H9 (cell line): Measurements from ENCODE around the gene MEF2C. TPM values are rescaled to one million over a fixed set of nuclear protein-coding genes. Genes with fewer than 3 reads are reported as not detected.

Source experiments
- DNase-seq: peaks from one replicate; pipeline ENCODE4 v3.0.0-alpha.2; 2017
- H2AFZ ChIP-seq: one replicate; pipeline ENCODE4 v1.6.1; 2013; ENCODE audit warnings: mild to moderate bottlenecking, low read length, control low read depth, moderate library complexity
- H2AK5ac ChIP-seq: 2 replicates; pipeline ENCODE4 v1.6.1; 2013; ENCODE audit warnings: low read length, control low read depth, mixed read lengths; ENCODE audit not compliant: insufficient read length
- H2BK120ac ChIP-seq: one replicate; pipeline ENCODE4 v1.6.1; 2013; ENCODE audit warnings: low read depth, mild to moderate bottlenecking, low read length, control low read depth, inconsistent platforms; ENCODE audit not compliant: poor library complexity, severe bottlenecking
- H2BK12ac ChIP-seq: 2 replicates; pipeline ENCODE4 v1.6.1; 2013; ENCODE audit warnings: low read length, control low read depth, mixed read lengths, low read depth; ENCODE audit not compliant: insufficient read length
- H2BK15ac ChIP-seq: 2 replicates; pipeline ENCODE4 v1.6.1; 2013; ENCODE audit warnings: low read depth, low read length, control low read depth
- H2BK20ac ChIP-seq: one replicate; pipeline ENCODE4 v1.6.1; 2013; ENCODE audit warnings: low read depth, mild to moderate bottlenecking, low read length, control low read depth, inconsistent platforms; ENCODE audit not compliant: poor library complexity, severe bottlenecking
- H2BK5ac ChIP-seq: 2 replicates; pipeline ENCODE4 v1.6.1; 2013; ENCODE audit warnings: low read length, control low read depth, mixed read lengths; ENCODE audit not compliant: insufficient read length
- H3K14ac ChIP-seq: 2 replicates; pipeline ENCODE4 v1.6.1; 2013; ENCODE audit warnings: low read length, control low read depth; ENCODE audit not compliant: insufficient read depth
- H3K18ac ChIP-seq: 2 replicates; pipeline ENCODE4 v1.6.1; 2013; ENCODE audit warnings: low read depth, mild to moderate bottlenecking, mixed read lengths, low read length, control low read depth; ENCODE audit not compliant: insufficient read length
- H3K23ac ChIP-seq: 2 replicates; pipeline ENCODE4 v1.6.1; 2013; ENCODE audit warnings: low read length, control low read depth, mixed read lengths, low read depth; ENCODE audit not compliant: insufficient read length
- H3K23me2 ChIP-seq: 2 replicates; pipeline ENCODE4 v1.6.1; 2013; ENCODE audit warnings: low read depth, mild to moderate bottlenecking, mixed read lengths, low read length, control low read depth; ENCODE audit not compliant: insufficient read length, poor library complexity, severe bottlenecking
- H3K27ac ChIP-seq: 2 replicates; pipeline ENCODE4 v1.5.1; 2013; ENCODE audit warnings: low read length, control low read depth, mixed read lengths, low read depth; ENCODE audit not compliant: insufficient read length
- H3K27me3 ChIP-seq: 2 replicates; pipeline ENCODE4 v1.6.1; 2013; ENCODE audit warnings: low read length, control low read depth, inconsistent platforms; ENCODE audit not compliant: insufficient read depth
- H3K4ac ChIP-seq: 2 replicates; pipeline ENCODE4 v1.6.1; 2013; ENCODE audit warnings: low read depth, mild to moderate bottlenecking, control low read depth, inconsistent platforms, low read length, moderate library complexity
- H3K4me1 ChIP-seq: 2 replicates; pipeline ENCODE4 v1.6.1; 2013; ENCODE audit warnings: low read length, control low read depth, inconsistent platforms; ENCODE audit not compliant: insufficient read depth
- H3K4me2 ChIP-seq: 2 replicates; pipeline ENCODE4 v1.6.1; 2013; ENCODE audit warnings: low read length, control low read depth, mixed read lengths; ENCODE audit not compliant: insufficient read length, insufficient read depth
- H3K56ac ChIP-seq: 2 replicates; pipeline ENCODE4 v1.6.1; 2013; ENCODE audit warnings: low read depth, mild to moderate bottlenecking, mixed read lengths, low read length, control low read depth; ENCODE audit not compliant: insufficient read length
- H3K79me1 ChIP-seq: 2 replicates; pipeline ENCODE4 v1.6.1; 2013; ENCODE audit warnings: low read depth, mild to moderate bottlenecking, moderate library complexity, low read length, control low read depth, inconsistent platforms; ENCODE audit not compliant: insufficient read depth, poor library complexity, severe bottlenecking
- H3K79me2 ChIP-seq: 2 replicates; pipeline ENCODE4 v1.6.1; 2013; ENCODE audit warnings: low read length, control low read depth, inconsistent platforms; ENCODE audit not compliant: insufficient read depth
- H3K9ac ChIP-seq: 2 replicates; pipeline ENCODE4 v1.6.1; 2013; ENCODE audit warnings: low read length, control low read depth, mixed read lengths; ENCODE audit not compliant: insufficient read length; ENCODE audit errors: extremely low read depth
- H3K9me3 ChIP-seq: one replicate; pipeline ENCODE4 v1.6.1; 2013; ENCODE audit warnings: low read depth, low read length, inconsistent platforms; ENCODE audit not compliant: control insufficient read depth
- H3T11ph ChIP-seq: one replicate; pipeline ENCODE4 v1.6.1; 2013; ENCODE audit warnings: mild to moderate bottlenecking, low read length, control low read depth, inconsistent platforms
- H4K20me1 ChIP-seq: one replicate; pipeline ENCODE4 v1.6.1; 2013; ENCODE audit not compliant: control insufficient read depth, insufficient read length, insufficient read depth
- H4K5ac ChIP-seq: 2 replicates; pipeline ENCODE4 v1.6.1; 2013; ENCODE audit warnings: low read depth, mild to moderate bottlenecking, mixed read lengths, low read length, control low read depth; ENCODE audit not compliant: insufficient read length
- H4K8ac ChIP-seq: replicated peaks from 2 replicates; pipeline ENCODE4 v1.6.1; 2013; ENCODE audit warnings: low read length, control low read depth, mixed read lengths, low read depth; ENCODE audit not compliant: insufficient read length
- H4K91ac ChIP-seq: 2 replicates; pipeline ENCODE4 v1.6.1; 2013; ENCODE audit warnings: low read depth, mild to moderate bottlenecking, moderate library complexity, mixed read lengths, low read length, control low read depth; ENCODE audit not compliant: insufficient read length
- H3K27ac Mint-ChIP-seq, 3 experiments: 2 replicates in 2 of 3; 3 replicates in 1 of 3; pipeline ENCODE4 v1.8.0; 2020 to 2021; ENCODE audit warnings: mixed read lengths in 3 of 3, mild to moderate bottlenecking in 1 of 3, moderate library complexity in 1 of 3
- H3K27me3 Mint-ChIP-seq: 2 replicates; pipeline ENCODE4 v1.8.0; 2021; ENCODE audit warnings: low read depth, mild to moderate bottlenecking, moderate library complexity, mixed read lengths
- H3K36me3 Mint-ChIP-seq, 3 experiments: 2 replicates in 2 of 3; 3 replicates in 1 of 3; pipeline ENCODE4 v1.8.0; 2020 to 2021; ENCODE audit warnings: low read depth in 3 of 3, mixed read lengths in 3 of 3; ENCODE audit not compliant: insufficient read depth in 1 of 3
- H3K4me1 Mint-ChIP-seq, 2 experiments: 2 replicates each; pipeline ENCODE4 v1.8.0; 2020; ENCODE audit warnings: mixed read lengths in 2 of 2
- H3K4me3 Mint-ChIP-seq, 2 experiments: 2 replicates in 1 of 2; 3 replicates in 1 of 2; pipeline ENCODE4 v1.8.0; 2020 to 2021; ENCODE audit warnings: mild to moderate bottlenecking in 2 of 2, mixed read lengths in 2 of 2, moderate library complexity in 1 of 2
- H3K9me3 Mint-ChIP-seq, 2 experiments: 2 replicates in 1 of 2; 3 replicates in 1 of 2; pipeline ENCODE4 v1.8.0; 2020; ENCODE audit warnings: mild to moderate bottlenecking in 2 of 2, mixed read lengths in 2 of 2, moderate library complexity in 1 of 2
- CTCF ChIP-seq: fragments of 200-600 bp; sonication (generic); conservative IDR thresholded peaks from 3 replicates; pipeline ENCODE4 v1.8.0; 2021; ENCODE audit warnings: antibody characterized with exemption, mild to moderate bottlenecking
- WGBS: extraction: QIAGEN DNeasy Blood & Tissue Kit; methylation state at CpG from one replicate; pipeline ENCODE4 v1.1.7; 2013; ENCODE audit warnings: missing lambda C conversion rate, low lambda C conversion rate, mixed read lengths; ENCODE audit not compliant: insufficient read length; ENCODE audit errors: extremely low coverage; 5-methylcytosine and 5-hydroxymethylcytosine counted together
- total RNA-seq: library from RNA; stranded (reverse); gene quantifications from 2 replicates; pipeline ENCODE4 v1.2.1, GENCODE V29; 2021

MEF2C gene
- total RNA-seq, 1 experiment from 2014 or later: 0.11 TPM

- H3K23ac ChIP-seq: no peak overlapping the region
- no peak overlapping the region for H2BK20ac ChIP-seq
- H2BK120ac ChIP-seq: no peak overlapping the region
- no peaks in the 10 kb centered on the region for H3K4me1 ChIP-seq
- no peaks in the 10 kb centered on the region for H4K20me1 ChIP-seq
- H2BK15ac ChIP-seq: no peak overlapping the region
- no peak for DNase-seq
- H3K14ac ChIP-seq: no peak overlapping the region
- H3K27me3 Mint-ChIP-seq: no peaks in the 10 kb centered on the region
- H2BK5ac ChIP-seq: no peak overlapping the region
- no peak overlapping the region for H3T11ph ChIP-seq
- H2AFZ ChIP-seq: no peak overlapping the region
- H3K23me2 ChIP-seq: no peaks in the 10 kb centered on the region
- peaks cover 0 to 3% of the 10 kb centered on the region in 2 experiments; a peak in 2 of 4 replicates for H3K4me1 Mint-ChIP-seq
- no CpG with 5 or more reads among the region's 6 CpGs for WGBS
- no peak for TF ChIP-seq CTCF
- no peak overlapping the region for H2BK12ac ChIP-seq
- H3K36me3 Mint-ChIP-seq: no peaks in the 10 kb centered on the region
- H3K79me1 ChIP-seq: no peaks in the 10 kb centered on the region
- no peak overlapping the region for H4K5ac ChIP-seq
- H3K79me2 ChIP-seq: no peaks in the 10 kb centered on the region
- H3K4me3 Mint-ChIP-seq: no peak overlapping the region
- H3K27me3 ChIP-seq: no peaks in the 10 kb centered on the region
- no peak overlapping the region for H4K8ac ChIP-seq
- H3K27ac ChIP-seq: no peak overlapping the region
- H2AK5ac ChIP-seq: no peak overlapping the region
- H4K91ac ChIP-seq: no peak overlapping the region
- no peaks in the 10 kb centered on the region for H3K9me3 Mint-ChIP-seq
- H3K9ac ChIP-seq: no peak overlapping the region
- H3K18ac ChIP-seq: no peak overlapping the region
- no peak overlapping the region for H3K56ac ChIP-seq
- no peak overlapping the region for H3K4me2 ChIP-seq
- H3K9me3 ChIP-seq: no peaks in the 10 kb centered on the region
- no peak overlapping the region for H3K4ac ChIP-seq
- no peak overlapping the region for H3K27ac Mint-ChIP-seq
These were observed 46.4 kb upstream of the MEF2C start for GRCh38 chr5:88929385-88929784.
